Stimulated activated naive CD4-positive, alpha-beta T cell (primary cell): Measurements from ENCODE around the gene DNAAF3.
A peak's percentile ranks its signal among the peaks of the same experiment; 100 is the strongest.
"Not testable (repeated sequence)": the region's sequence is repeated elsewhere in the genome, so short reads cannot be mapped to it uniquely, and the experiment has no call there.

Experiments used
- DNase-seq, 6 experiments: peaks; one replicate each; lab custom pipeline; 2025; lab: John Stamatoyannopoulos, UW

DNAAF3 gene

GRCh38 chr19:55175117-55175867 is 8.9 kb upstream of the DNAAF3 start:
- DNase-seq: no peak

DNA sequence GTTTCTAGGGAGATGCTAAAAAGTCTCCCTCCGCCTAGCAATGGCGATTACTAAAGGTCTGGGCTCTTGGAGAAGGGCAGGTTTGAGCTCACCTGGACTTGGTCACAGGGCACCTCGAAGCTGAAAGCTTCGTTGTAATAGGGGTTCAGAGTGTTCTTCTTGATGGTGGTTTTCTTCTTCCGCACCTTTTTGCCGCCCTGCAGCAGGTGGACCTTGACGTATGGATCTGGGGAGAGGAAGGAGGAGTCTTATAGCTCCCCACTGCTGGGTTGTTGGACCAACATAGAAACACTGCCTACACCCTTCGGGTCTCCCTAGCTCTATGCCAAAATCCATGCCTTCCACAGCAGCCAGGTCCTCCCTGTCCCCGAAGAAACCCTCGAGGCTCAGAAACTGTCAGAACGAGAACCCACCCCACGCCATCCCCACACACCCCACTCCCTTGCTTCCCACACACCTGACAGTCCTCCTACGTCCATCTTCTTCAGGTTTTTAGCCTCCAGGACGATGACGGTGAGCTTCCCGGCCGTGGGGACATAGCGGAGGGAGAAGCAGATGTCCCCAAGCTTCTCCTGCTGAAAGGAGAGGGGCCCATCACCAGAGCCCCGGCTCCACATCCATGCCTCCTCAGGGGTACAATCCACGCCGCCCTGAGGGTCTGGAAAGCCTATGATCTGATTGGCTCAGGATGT is 8.2 kb upstream of the DNAAF3 start:
- DNase-seq: no peak

DNA sequence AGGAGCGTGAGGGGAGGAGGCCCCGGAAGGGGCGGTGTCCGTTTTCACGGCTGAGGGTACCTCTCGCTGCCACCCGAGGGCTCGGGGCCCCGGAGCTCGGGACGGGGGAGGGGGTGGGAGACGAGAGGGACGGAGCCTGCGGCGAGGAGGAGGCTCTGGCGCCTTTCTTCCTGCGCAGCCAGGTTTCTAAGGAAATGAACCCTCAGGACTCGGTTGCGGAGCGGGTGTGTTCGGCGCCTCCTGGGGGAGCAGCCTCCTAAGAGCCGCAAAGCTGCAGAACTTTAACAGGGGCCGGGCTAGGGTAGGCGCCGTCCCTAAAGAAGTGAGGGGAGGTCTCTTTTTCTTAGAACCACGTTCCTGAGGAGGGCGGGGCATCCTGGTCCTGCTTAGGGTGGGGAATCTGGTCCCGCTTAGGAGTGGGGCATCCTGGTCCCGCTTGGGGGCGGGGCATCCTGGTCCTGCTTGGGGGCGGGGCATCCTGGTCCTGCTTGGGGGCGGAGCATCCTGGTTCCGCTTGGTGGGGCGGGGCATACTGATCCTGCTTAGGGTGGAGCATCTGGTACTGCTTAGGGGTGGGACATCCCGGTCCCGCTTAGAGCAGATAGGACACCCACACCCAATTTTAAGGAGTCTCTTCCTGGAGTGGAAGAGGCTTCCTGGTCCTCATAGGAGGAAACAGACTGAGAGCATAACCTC is 7.4 kb upstream of the DNAAF3 start:
- peak in 3 of 6 experiments; percentile 14 to 20 (median 14) for DNase-seq

- DNase-seq: no peak
Observed at GRCh38 chr19:55173186-55173713, 6.8 kb upstream of the DNAAF3 start.

DNA sequence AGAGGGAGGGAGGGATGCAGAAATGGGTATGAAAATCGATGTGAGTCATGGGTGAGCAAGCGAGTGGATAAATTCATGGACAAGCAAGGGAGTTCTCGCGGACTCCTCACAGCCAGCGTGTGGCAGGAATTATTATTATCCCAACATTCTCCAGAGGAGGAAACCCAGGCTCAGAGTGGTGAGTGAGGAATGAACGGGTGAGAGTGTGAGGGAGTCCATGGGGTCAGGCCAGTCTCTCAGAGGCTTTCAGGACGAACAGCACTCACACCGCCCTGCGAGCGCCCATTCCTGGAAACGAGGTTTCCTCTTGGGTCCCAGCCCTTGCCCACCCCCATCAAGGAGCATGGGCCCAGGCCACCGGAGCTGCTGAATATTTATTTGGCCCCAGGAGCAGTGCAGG is 6.3 kb upstream of the DNAAF3 start:
- DNase-seq: no peak

DNA sequence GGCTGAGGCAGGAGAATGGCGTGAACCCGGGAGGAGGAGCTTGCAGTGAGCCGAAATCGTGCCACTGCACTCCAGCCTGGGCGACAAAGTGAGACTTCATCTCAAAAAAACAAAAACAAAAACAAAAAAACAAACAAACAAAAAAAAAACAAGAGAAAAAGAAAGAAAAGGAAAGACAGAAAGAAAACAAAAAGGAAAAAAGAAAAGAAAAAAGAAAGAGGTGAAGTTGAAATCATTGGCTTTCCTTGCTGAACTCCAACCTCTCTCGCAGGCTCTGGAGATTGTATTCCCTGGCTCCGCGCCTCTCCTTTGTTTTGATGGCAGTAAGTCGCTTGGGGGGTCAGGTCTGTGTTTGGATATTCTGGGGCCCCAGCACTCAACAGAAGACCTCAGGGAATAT is 5.9 kb upstream of the DNAAF3 start:
- not testable (repeated sequence) for DNase-seq

DNA sequence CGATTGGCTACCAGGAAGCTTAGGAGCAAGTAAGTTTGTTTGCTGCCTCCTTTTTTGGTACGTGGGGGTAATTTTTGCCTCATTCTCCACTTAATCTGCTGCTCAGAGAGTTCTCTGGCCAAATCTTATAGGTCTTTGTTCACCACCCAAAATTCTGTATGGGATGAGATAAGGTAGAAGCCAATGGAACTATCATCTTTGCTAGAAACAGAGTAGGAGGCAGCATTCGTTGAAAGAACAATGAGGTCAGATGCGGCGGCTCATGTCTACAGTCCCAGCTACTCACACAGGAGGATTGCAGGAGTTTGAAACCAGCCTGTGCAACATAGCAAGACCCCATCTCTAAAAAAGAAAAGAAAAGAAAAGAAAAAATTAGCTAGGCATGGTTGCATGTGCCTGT is 5.0 kb upstream of the DNAAF3 start:
- no peak for DNase-seq

DNA sequence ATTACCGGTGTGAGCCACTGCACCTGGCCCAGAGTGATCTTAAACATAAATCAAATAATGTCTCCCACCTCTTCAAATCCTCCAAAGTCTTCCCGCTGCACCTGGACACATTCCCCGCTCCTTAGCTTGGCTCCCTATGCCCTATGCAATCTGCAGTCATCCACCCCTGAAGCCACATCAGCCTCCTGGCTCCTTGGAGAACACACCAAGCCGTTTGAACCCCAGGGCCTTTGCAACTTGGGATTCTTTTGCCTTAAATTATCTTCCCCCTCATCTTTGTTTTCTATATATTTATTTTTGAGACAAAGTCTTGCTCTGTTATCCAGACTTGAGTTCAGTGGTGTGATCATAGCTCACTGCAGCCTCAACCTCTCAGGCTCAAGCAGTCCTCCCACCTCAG is 2.7 kb upstream of the DNAAF3 start:
- no peak for DNase-seq

DNA sequence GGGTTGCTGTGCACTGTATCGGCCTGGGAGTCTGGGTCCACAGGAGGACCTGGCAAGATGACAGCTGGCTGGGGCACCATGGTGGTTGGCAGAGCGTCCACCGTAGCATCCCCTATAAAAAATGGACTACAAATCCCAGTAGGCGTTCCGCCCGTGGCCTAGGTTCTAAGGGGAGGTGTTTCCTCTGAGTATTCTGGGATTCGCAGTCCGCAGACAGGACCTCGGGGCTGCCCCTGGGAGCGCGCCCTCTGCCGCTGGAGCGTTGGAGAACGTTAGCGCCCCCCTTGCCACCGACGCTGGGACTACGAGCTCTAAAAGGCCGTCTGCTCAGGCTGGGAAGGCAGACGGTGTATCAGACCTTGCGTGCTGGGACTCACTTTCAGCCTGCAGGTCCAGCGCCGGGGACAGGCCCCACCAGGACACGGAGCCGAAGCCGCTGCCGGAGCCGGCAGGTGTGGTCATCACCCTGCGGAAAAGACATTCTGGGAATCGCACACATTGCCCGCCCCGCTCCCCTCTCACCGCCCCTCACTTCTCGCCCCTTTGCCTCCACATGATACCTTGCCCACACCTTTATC is 372 bp downstream of the DNAAF3 start:
- DNase-seq: peak in 4 of 6 experiments; percentile 13 to 47 (median 42)

DNA sequence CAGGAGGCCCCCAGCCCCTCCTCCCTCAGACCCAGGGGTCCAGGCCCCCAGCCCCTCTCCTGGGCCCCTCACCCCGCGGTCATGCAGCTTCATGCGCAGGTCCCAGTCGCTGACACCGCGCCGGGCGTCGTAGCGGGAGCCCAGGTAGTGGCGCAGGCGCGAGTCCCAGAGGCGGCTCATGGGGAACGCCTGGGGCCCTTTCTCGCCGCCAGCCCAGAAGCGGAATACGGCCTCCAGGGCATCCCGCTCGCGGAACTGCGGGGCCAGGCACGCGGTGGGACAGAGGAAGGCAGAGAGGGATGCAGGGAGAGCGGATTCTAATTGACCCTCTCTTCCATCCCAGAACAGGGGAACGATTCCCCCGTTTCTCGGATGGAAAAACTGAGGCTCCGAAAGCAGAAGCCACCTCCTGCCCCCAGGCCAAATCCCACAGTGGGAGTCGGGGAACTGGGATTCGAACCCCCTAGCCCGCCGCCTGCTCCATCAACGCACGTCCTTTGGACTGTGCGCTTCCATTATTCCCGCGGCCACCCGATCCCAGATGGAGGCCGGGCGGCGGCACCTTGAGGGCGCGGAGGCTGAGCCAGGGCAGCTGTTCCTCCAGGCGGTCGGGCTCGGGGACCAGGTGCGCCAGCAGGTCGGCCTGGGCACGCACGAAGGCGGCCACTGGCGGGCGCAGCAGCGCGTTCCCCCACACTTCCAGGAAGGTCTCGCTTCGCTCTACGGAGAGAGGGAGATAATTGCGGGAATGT is 4.7 kb downstream of the DNAAF3 start:
- DNase-seq: no peak

DNA sequence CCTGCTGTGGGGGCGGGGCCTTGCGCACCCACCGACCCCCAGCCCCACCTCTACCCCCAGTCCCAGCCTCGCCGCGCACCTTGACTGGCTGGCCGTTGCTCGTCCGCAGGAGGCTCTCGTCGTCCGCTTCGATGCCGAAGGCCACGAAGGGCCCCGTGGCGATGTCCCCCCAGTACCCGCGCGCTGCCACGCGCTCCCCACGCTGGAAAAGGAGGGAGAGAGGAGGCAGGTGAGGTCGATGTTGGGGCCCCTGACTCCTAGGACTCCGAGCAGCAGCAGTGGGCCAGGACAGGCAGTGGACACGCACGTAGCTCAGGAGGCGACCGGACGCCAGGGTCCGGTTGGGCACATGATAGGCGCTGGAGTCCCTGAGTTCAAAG is 5.4 kb downstream of the DNAAF3 start:
- no peak for DNase-seq

GRCh38 chr19:55160128-55160985 is 6.1 kb downstream of the DNAAF3 start:
- DNase-seq: peak; percentile 68 to 84 (median 83)

GRCh38 chr19:55158848-55159749 is 7.3 kb downstream of the DNAAF3 start:
- no peak for DNase-seq

DNA sequence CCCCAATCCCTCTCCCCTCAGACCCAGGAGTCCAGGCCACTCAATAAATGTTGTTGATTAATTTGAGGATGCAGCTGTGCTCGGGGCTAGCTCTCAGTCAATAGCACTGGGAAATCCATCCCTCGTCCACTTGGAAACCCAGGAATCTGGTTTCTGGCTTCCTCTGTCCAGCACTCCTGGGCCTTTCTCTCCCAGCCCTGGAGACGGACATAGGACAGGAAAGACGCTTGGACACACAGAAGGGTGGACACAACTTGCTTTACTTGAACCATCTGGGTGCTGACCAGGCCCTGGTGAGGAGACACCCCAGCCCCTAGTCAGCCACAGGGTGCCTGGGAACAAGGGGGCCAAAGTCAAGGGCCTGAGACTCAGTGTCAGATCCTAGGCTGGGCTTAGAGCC is 8.0 kb downstream of the DNAAF3 start:
- DNase-seq: no peak

DNA sequence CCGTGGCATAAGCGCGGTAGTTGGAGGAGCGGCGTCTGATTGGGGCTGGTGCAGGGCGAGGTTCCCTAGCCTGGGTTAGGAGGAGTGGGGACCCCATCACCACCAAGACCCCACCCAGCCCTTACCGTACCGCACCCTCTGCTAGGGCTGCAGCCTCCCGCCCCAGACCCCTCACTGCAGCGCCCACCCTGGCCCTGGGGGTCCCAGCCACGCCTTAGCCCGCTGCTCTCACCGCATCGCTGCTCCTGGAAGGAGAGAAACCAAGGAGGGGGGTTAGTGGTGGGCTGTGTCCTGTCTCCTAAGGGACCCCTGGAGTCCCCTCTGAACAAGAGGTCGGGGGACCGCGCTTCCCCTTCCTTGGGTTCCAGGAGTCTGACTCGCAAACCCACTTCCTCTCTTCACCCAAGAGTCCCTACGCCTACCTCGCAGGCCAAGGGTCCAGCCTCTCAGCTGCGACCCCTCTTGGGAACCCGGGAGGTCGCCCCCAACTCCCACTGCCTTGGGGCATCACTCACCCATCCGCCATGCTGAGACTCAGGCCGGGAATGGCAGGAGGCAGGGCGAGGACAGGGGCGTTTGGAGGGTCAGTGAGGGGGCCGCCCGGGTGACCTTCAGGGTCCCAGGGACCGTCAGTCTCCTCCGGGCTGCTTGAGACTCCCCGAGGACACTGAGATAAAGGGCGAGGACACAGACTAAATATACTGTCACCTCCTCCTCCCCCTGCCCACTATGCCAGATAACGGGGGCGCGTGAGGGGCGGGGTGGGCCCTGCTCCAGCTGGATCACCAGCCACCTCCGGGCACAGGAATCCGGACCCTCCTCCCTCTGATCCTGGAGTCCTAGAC is 9.1 kb downstream of the DNAAF3 start, which contains the start of gene TNNI3:
Gene TNNI3 (minus strand): TSS at position 669 of the 845 bp plus-strand sequence. CDS start 143 bp downstream, at position 526.
- no peak for DNase-seq

- peak in 3 of 6 experiments; percentile 15 to 35 (median 34) for DNase-seq
Observed at GRCh38 chr19:55156202-55157063, 10.0 kb downstream of the DNAAF3 start.

GRCh38 chr19:55155784-55156183 is 10.6 kb downstream of the DNAAF3 start:
- DNase-seq: not testable (repeated sequence)
